Neuron (in vitro differentiated cells): ENCODE measurements around the gene JMY.

Experiments used
- H2AFZ ChIP-seq: one replicate; pipeline ENCODE4 v1.6.1; 2013; ENCODE audit warnings: low read depth, mild to moderate bottlenecking, inconsistent platforms, low read length, moderate library complexity
- H3K27me3 ChIP-seq: one replicate; pipeline ENCODE4 v1.6.1; 2013; ENCODE audit warnings: low read length; ENCODE audit not compliant: insufficient read depth
- H3K36me3 ChIP-seq: one replicate; pipeline ENCODE4 v1.6.1; 2013; ENCODE audit warnings: low read length; ENCODE audit not compliant: insufficient read depth
- H3K4me1 ChIP-seq: one replicate; pipeline ENCODE4 v1.6.1; 2013; ENCODE audit warnings: low read length; ENCODE audit not compliant: insufficient read depth
- H3K4me3 ChIP-seq: 2 replicates; pipeline ENCODE4 v1.5.1; 2013; ENCODE audit warnings: mild to moderate bottlenecking, low read length, moderate library complexity
- H3K9me3 ChIP-seq: one replicate; pipeline ENCODE4 v1.6.1; 2013; ENCODE audit warnings: low read length

Gene JMY

GRCh38 chr5:79225026-79225425 is 10.9 kb upstream of the JMY start:
- Histone ChIP-seq H3K27me3 (no peaks in the 10 kb centered on the region), H3K9me3 (no peaks in the 10 kb centered on the region), H2AFZ (no peak overlapping the region), H3K4me1 (no peaks in the 10 kb centered on the region), H3K36me3 (no peaks in the 10 kb centered on the region), H3K4me3 (no peak overlapping the region)

- no peaks in the 10 kb centered on the region for H3K9me3 ChIP-seq
- H3K36me3 ChIP-seq: no peaks in the 10 kb centered on the region
- no peak overlapping the region for H2AFZ ChIP-seq
- no peaks in the 10 kb centered on the region for H3K27me3 ChIP-seq
- H3K4me1 ChIP-seq: no peaks in the 10 kb centered on the region
- H3K4me3 ChIP-seq: no peak overlapping the region
Observed at GRCh38 chr5:79225441-79225840, 10.5 kb upstream of the JMY start.

- Histone ChIP-seq H3K4me1 (no peaks in the 10 kb centered on the region), H3K27me3 (no peaks in the 10 kb centered on the region), H3K36me3 (no peaks in the 10 kb centered on the region), H3K4me3 (no peak overlapping the region), H2AFZ (no peak overlapping the region), H3K9me3 (no peaks in the 10 kb centered on the region)
Observed at GRCh38 chr5:79227484-79228025, 8.4 kb upstream of the JMY start.

- no peaks in the 10 kb centered on the region for H3K27me3 ChIP-seq
- no peak overlapping the region for H3K4me3 ChIP-seq
Observed at GRCh38 chr5:79229357-79230174, 6.4 kb upstream of the JMY start.

GRCh38 chr5:79235261-79235633 is 684 bp upstream of the JMY start:
- peak overlapping the region; percentile 95 for H3K4me3 ChIP-seq

More at GRCh38 chr5:79229357-79230174, 6.4 kb upstream of the JMY start:
- Histone ChIP-seq H3K4me1 (no peaks in the 10 kb centered on the region), H3K36me3 (no peaks in the 10 kb centered on the region), H3K9me3 (no peaks in the 10 kb centered on the region), H2AFZ (no peak overlapping the region)

GRCh38 chr5:79236362-79236969 is 535 bp downstream of the JMY start:
- Histone ChIP-seq H3K4me1 (peaks cover 27% of the 10 kb centered on the region), H3K27me3 (no peaks in the 10 kb centered on the region), H3K4me3 (peak overlapping the region; percentile 95), H3K36me3 (no peaks in the 10 kb centered on the region), H3K9me3 (no peaks in the 10 kb centered on the region), H2AFZ (peak overlapping the region; percentile 98)

More at GRCh38 chr5:79235261-79235633, 684 bp upstream of the JMY start:
- Histone ChIP-seq H3K27me3 (no peaks in the 10 kb centered on the region), H3K36me3 (no peaks in the 10 kb centered on the region), H2AFZ (peak overlapping the region; percentile 98), H3K4me1 (peaks cover 27% of the 10 kb centered on the region), H3K9me3 (no peaks in the 10 kb centered on the region)

GRCh38 chr5:79236970-79237739 is 1.2 kb downstream of the JMY start:
- H3K36me3 ChIP-seq: no peaks in the 10 kb centered on the region
- no peaks in the 10 kb centered on the region for H3K27me3 ChIP-seq
- peaks cover 27% of the 10 kb centered on the region for H3K4me1 ChIP-seq
- peak overlapping the region; percentile 95 for H3K4me3 ChIP-seq
- no peaks in the 10 kb centered on the region for H3K9me3 ChIP-seq
- H2AFZ ChIP-seq: peak overlapping the region; percentile 98

- Histone ChIP-seq H3K4me3 (peak overlapping the region; percentile 95), H3K27me3 (no peaks in the 10 kb centered on the region), H3K4me1 (peaks cover 27% of the 10 kb centered on the region), H3K9me3 (no peaks in the 10 kb centered on the region), H2AFZ (no peak overlapping the region), H3K36me3 (no peaks in the 10 kb centered on the region)
Observed at GRCh38 chr5:79237740-79238560, 2.0 kb downstream of the JMY start.

GRCh38 chr5:79240561-79240960 is 4.6 kb downstream of the JMY start:
- peaks cover 22% of the 10 kb centered on the region for H3K4me1 ChIP-seq
- H3K36me3 ChIP-seq: no peaks in the 10 kb centered on the region
- H3K27me3 ChIP-seq: no peaks in the 10 kb centered on the region
- H3K4me3 ChIP-seq: no peak overlapping the region
- no peaks in the 10 kb centered on the region for H3K9me3 ChIP-seq
- H2AFZ ChIP-seq: no peak overlapping the region

GRCh38 chr5:79241535-79241979 is 5.6 kb downstream of the JMY start:
- H3K36me3 ChIP-seq: no peaks in the 10 kb centered on the region
- H3K4me3 ChIP-seq: no peak overlapping the region
- H3K4me1 ChIP-seq: peaks cover 21% of the 10 kb centered on the region
- H3K27me3 ChIP-seq: no peaks in the 10 kb centered on the region
- no peaks in the 10 kb centered on the region for H3K9me3 ChIP-seq
- no peak overlapping the region for H2AFZ ChIP-seq

- Histone ChIP-seq H3K36me3 (no peaks in the 10 kb centered on the region), H3K4me3 (no peak overlapping the region), H3K27me3 (no peaks in the 10 kb centered on the region), H2AFZ (no peak overlapping the region), H3K4me1 (peaks cover 19% of the 10 kb centered on the region), H3K9me3 (no peaks in the 10 kb centered on the region)
Observed at GRCh38 chr5:79242242-79243039, 6.5 kb downstream of the JMY start.

- Histone ChIP-seq H3K9me3 (no peaks in the 10 kb centered on the region), H3K27me3 (no peaks in the 10 kb centered on the region), H3K4me1 (peaks cover 12% of the 10 kb centered on the region), H2AFZ (no peak overlapping the region), H3K4me3 (no peak overlapping the region), H3K36me3 (no peaks in the 10 kb centered on the region)
Observed at GRCh38 chr5:79243224-79243623, 7.3 kb downstream of the JMY start.
